Measurements from ENCODE around the gene CHRNA1. TPM values are rescaled to one million over a fixed set of nuclear protein-coding genes. Genes with fewer than 3 reads are reported as not detected.

The CHRNA1 gene
- polyA plus RNA-seq, 1 experiment: not detected

- TF ChIP-seq, protein P1, sequence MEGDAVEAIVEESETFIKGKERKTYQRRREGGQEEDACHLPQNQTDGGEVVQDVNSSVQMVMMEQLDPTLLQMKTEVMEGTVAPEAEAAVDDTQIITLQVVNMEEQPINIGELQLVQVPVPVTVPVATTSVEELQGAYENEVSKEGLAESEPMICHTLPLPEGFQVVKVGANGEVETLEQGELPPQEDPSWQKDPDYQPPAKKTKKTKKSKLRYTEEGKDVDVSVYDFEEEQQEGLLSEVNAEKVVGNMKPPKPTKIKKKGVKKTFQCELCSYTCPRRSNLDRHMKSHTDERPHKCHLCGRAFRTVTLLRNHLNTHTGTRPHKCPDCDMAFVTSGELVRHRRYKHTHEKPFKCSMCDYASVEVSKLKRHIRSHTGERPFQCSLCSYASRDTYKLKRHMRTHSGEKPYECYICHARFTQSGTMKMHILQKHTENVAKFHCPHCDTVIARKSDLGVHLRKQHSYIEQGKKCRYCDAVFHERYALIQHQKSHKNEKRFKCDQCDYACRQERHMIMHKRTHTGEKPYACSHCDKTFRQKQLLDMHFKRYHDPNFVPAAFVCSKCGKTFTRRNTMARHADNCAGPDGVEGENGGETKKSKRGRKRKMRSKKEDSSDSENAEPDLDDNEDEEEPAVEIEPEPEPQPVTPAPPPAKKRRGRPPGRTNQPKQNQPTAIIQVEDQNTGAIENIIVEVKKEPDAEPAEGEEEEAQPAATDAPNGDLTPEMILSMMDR (IDR thresholded peaks at IDR 0.05; ENCODE audit: insufficient read depth, low read depth, low read length): no peak
- Histone ChIP-seq H3K36me3 (ENCODE audit: control insufficient read depth, insufficient read depth, low read length) (no peaks in the 10 kb centered on the region; the same call in 1 of the 2 replicates), H3K27me3 (ENCODE audit: control insufficient read depth, insufficient read depth, low read length) (no peaks in the 10 kb centered on the region), H3K4me3 (ENCODE audit: low read depth, low read length) (no peak overlapping the region)
- POLR2A ChIA-PET: interaction anchor here (1.1 to 1.3 kb wide), 2 partner anchors 13 to 180 kb away, joined by 3 to 4 read pairs; no protein-coding TSS in a partner anchor
- DNase-seq (ENCODE audit: low read depth): no peak
- CTCF ChIA-PET: interaction anchor here (1.5 to 7.9 kb wide), 2 partner anchors 16 to 20 kb away, joined by 3 to 51 read pairs; no protein-coding TSS in a partner anchor
Measured at GRCh38 chr2:174792309-174793025, 28.2 kb upstream of the CHRNA1 start.

GRCh38 chr2:174791746-174792280, 27.5 kb upstream of the CHRNA1 start:
- DNase-seq (ENCODE audit: low read depth): no peak
- no peaks in the 10 kb centered on the region for H3K36me3 ChIP-seq (ENCODE audit: control insufficient read depth, insufficient read depth, low read length)
- ChIA-PET CTCF (interaction anchor here (1.5 to 7.9 kb wide), 2 partner anchors 15 to 19 kb away, joined by 3 to 51 read pairs; no protein-coding TSS in a partner anchor), POLR2A (no interaction called here)
- H3K27me3 ChIP-seq (ENCODE audit: control insufficient read depth, insufficient read depth, low read length): no peaks in the 10 kb centered on the region
- H3K4me3 ChIP-seq (ENCODE audit: low read depth, low read length): no peak overlapping the region
- TF ChIP-seq, protein P1 (IDR thresholded peaks at IDR 0.05; ENCODE audit: insufficient read depth, low read depth, low read length): no peak

DNA sequence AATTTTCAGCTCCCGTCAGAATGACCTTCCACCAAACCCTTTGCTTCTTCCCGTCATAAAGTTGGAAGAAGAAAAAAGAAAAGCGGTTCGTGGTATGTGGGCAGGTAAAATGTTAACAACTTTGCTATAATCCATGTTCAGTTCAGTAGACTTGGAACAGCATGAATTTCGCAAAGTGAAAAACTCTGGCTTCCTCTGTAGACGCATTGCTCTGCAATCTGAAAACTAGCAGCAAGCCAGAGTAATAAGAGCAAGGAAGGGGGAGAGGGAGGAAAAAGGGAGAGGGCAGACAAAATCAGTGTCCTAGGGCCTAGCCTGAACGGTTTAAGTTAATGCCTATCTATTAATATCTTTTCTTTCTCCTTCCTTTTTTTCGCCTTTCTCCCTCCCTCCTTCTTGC, 26.7 kb upstream of the CHRNA1 start:
- no peaks in the 10 kb centered on the region for H3K36me3 ChIP-seq (ENCODE audit: control insufficient read depth, insufficient read depth, low read length)
- H3K4me3 ChIP-seq (ENCODE audit: low read depth, low read length): no peak overlapping the region
- no peaks in the 10 kb centered on the region for H3K27me3 ChIP-seq (ENCODE audit: control insufficient read depth, insufficient read depth, low read length)
- TF ChIP-seq, protein P1 (IDR thresholded peaks at IDR 0.05; ENCODE audit: insufficient read depth, low read depth, low read length): no peak
- DNase-seq (ENCODE audit: low read depth): no peak
- POLR2A ChIA-PET: no interaction called here
- CTCF ChIA-PET: interaction anchor here (7.9 kb wide), 1 partner anchor 18 kb away, joined by 51 read pairs; no protein-coding TSS in a partner anchor

DNA sequence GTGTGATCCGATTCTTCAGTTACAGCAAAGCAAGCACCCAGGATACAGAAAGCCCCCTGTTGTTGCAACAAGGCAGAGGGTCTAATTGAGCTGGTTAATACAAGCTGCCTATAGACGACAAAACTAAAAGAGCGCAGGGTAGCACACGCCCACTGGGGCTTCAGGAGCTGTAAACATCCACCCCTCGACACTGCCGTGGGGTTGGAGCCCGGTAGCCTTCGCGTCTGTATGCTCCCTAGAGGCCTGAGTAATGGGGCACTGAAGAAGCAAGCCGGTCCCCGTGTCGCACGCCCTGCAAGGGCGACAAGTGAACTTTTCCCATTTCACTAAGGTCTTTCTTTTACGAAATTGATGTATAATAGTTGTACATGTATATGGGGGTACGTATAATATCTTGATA, 24.7 kb upstream of the CHRNA1 start:
- H3K27me3 ChIP-seq (ENCODE audit: control insufficient read depth, insufficient read depth, low read length): no peaks in the 10 kb centered on the region
- H3K36me3 ChIP-seq (ENCODE audit: control insufficient read depth, insufficient read depth, low read length): no peaks in the 10 kb centered on the region
- DNase-seq (ENCODE audit: low read depth): no peak
- no peak overlapping the region for H3K4me3 ChIP-seq (ENCODE audit: low read depth, low read length)
- CTCF ChIA-PET: no interaction called here
- TF ChIP-seq, protein P1 (IDR thresholded peaks at IDR 0.05; ENCODE audit: insufficient read depth, low read depth, low read length): no peak
- POLR2A ChIA-PET: interaction anchor here (0.6 kb wide), 1 partner anchor 39 kb away, joined by 3 read pairs; no protein-coding TSS in a partner anchor

GRCh38 chr2:174788291-174788929, 24.1 kb upstream of the CHRNA1 start:
- H3K4me3 ChIP-seq (ENCODE audit: low read depth, low read length): no peak overlapping the region
- ChIA-PET POLR2A (interaction anchor here (0.5 to 1.5 kb wide), 7 partner anchors 8 to 232 kb away, joined by 3 to 4 read pairs (median 4); no protein-coding TSS in a partner anchor), CTCF (interaction anchor here (1.1 kb wide), 1 partner anchor 197 kb away, joined by 3 read pairs; no protein-coding TSS in a partner anchor)
- no peak for DNase-seq (ENCODE audit: low read depth)
- no peaks in the 10 kb centered on the region for H3K27me3 ChIP-seq (ENCODE audit: control insufficient read depth, insufficient read depth, low read length)
- H3K36me3 ChIP-seq (ENCODE audit: control insufficient read depth, insufficient read depth, low read length): no peaks in the 10 kb centered on the region
- TF ChIP-seq, protein P1 (IDR thresholded peaks at IDR 0.05; ENCODE audit: insufficient read depth, low read depth, low read length): no peak
